Uterus (tissue), 2 donors: ENCODE data around the gene ABHD16B.

ENCODE experiments used
- CTCF ChIP-seq, 4 experiments: fragments of 200-600 bp in 2 of 4; fragments of 450-650 bp in 2 of 4; sonication (generic) in 2 of 4; IDR thresholded peaks; one replicate each; pipeline ENCODE4 v1.5.1; 2016 to 2019; ENCODE audit warnings: antibody characterized with exemption in 4 of 4, mild to moderate bottlenecking in 2 of 4, moderate library complexity in 1 of 4
- POLR2A ChIP-seq, 2 donors: fragments of 450-650 bp; IDR thresholded peaks; one replicate each; pipeline ENCODE4 v1.6.1; 2016; ENCODE audit warnings: antibody characterized with exemption in 2 of 2, mild to moderate bottlenecking in 1 of 2, moderate library complexity in 1 of 2

DNA sequence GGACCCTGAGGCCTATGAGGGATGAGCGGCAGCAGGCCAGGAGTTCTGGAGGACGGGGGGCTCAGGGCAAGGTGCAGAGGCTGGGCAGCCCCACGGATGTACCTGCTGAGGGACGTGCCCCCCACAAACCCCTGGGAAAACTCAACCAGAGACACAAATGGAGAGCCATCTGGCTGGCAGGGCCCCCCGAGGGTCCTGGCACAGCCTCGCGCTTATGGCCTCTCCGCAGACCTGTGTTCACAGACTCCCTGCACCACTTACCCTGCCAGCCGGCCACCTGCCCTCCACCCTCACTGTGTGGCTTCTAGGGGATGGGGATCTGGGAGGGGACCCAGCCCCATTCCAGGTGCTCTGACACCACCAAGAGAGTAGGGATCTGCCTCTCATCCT is 26.8 kb upstream of the ABHD16B start:
- TF ChIP-seq CTCF (IDR thresholded peaks at IDR 0.05) = no peak
- TF ChIP-seq POLR2A (IDR thresholded peaks at IDR 0.05) = no peak
